ENCODE data around the gene LARP1. TPM values are rescaled to one million over a fixed set of nuclear protein-coding genes. Genes with fewer than 3 reads are reported as not detected.
"Not testable (repeated sequence)": the region's sequence is repeated elsewhere in the genome, so short reads cannot be mapped to it uniquely, and the experiment has no call there.

The LARP1 gene
- total RNA-seq, 6 experiments from 2014 or later: 58.2 to 85.7 (median 73.0) TPM

DNA sequence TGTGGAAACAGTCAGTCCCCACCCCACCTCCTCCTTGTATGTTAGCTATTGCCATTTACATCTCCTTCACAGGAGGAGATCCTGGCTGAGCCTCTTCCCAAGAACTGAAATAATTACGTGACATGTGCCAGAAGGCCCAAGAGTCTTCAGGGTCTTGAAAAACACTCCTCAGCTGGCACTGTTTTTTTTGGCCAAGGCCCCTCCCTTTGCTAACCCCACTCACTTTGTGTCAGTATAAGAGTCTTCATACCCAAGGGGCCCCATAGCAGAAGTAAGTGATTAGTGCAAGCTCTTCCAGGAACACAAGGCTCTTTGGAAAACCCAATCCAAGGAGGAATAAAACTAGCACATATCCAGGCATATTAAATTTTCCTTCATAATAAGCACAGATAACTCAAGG, 5.7 kb upstream of the LARP1 start:
- Histone ChIP-seq H3K9me3 (no peaks in the 10 kb centered on the region), H3K27me3 (no peaks in the 10 kb centered on the region), H3K27ac (no peak overlapping the region), H3K4me1 (peaks cover 0 to 21% (median 8%) of the 10 kb centered on the region in 4 donors), H3K4me3 (no peak overlapping the region), H3K36me3 (no peaks in the 10 kb centered on the region)
- intact Hi-C loops (cut with DNase I): no loop called here
- TF ChIP-seq POLR2A (IDR thresholded peaks at IDR 0.05): no peak
- TF ChIP-seq CTCF (IDR thresholded peaks at IDR 0.05): no peak
- WGBS (ENCODE audit: insufficient coverage, low coverage, low lambda C conversion rate, missing lambda C conversion rate): 80% methylated on average over 1 of the region's 1 CpG
- ATAC-seq (no peak), DNase-seq (no peak)

- H3K27me3 ChIP-seq; H3K9me3 ChIP-seq; ATAC-seq; H3K36me3 ChIP-seq; intact Hi-C loops (cut with DNase I); DNase-seq; H3K27ac ChIP-seq; H3K4me3 ChIP-seq: not testable (repeated sequence)
- peaks cover 0 to 24% (median 8%) of the 10 kb centered on the region in 4 donors for H3K4me1 ChIP-seq
- WGBS (ENCODE audit: insufficient coverage, low coverage, low lambda C conversion rate, missing lambda C conversion rate): 65% methylated on average over 2 of the region's 2 CpGs
Measured at GRCh38 chr5:154750641-154751040, 4.5 kb upstream of the LARP1 start.

DNA sequence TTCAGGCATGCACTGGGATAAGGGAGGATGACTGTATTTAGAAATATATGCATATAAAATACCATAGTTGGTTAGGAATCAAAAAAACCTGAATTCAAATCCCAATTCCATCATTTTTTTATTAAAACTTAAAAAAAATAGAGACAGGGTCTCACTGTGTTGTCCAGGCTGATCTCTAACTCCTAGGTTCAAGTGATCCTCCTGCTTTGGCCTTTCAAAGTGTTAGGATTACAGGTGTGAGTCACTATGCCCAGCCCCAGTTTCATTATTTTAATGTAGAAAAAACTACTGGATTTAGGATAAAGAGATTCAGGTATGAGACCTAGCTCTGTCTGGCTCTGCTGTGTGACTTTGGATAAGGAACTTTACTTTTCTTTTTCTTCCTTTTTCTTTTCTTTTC, 3.3 kb upstream of the LARP1 start:
- intact Hi-C loops (cut with DNase I): no loop called here
- H3K9me3 ChIP-seq: no peaks in the 10 kb centered on the region
- TF ChIP-seq CTCF (IDR thresholded peaks at IDR 0.05): no peak
- TF ChIP-seq POLR2A (IDR thresholded peaks at IDR 0.05): no peak
- no peak overlapping the region for H3K4me3 ChIP-seq
- no peaks in the 10 kb centered on the region for H3K36me3 ChIP-seq
- ATAC-seq (no peak), DNase-seq (no peak)
- no peaks in the 10 kb centered on the region for H3K27me3 ChIP-seq
- H3K27ac ChIP-seq: no peak overlapping the region
- peaks cover 0 to 24% (median 8%) of the 10 kb centered on the region in 4 donors for H3K4me1 ChIP-seq

DNA sequence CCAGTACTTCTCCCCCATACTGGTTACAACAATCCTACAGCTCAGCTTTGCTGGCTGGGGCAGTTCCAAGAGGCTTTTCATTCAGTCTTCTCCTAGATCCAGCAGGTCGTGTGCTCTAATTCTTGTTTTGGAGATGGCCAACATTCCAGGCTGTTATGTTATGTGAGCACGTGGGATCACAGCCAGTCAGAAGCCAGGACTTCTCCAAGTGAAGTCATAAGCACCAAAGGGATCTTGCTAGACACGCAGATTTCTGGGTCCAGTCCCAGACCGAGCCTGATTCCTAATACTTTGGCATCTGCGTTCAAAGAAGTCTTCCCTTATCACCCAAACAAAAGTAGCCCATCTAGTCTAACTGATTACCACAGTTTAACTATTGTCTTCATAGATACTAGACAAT, 1.4 kb upstream of the LARP1 start:
- Histone ChIP-seq H3K4me3 (no peak overlapping the region), H3K9me3 (no peaks in the 10 kb centered on the region), H3K36me3 (no peaks in the 10 kb centered on the region), H3K27me3 (no peaks in the 10 kb centered on the region), H3K27ac (peak overlapping the region in 2 of 3 donors; percentile 93 to 95), H3K4me1 (peaks cover 0 to 33% (median 13%) of the 10 kb centered on the region in 4 donors)
- 52% methylated on average over 4 of the region's 5 CpGs for WGBS (ENCODE audit: insufficient coverage, low coverage, low lambda C conversion rate, missing lambda C conversion rate)
- intact Hi-C loops (cut with DNase I): no loop called here
- no peak for TF ChIP-seq POLR2A (IDR thresholded peaks at IDR 0.05)
- TF ChIP-seq CTCF (IDR thresholded peaks at IDR 0.05): no peak
- DNase-seq: no peak
- ATAC-seq: no peak

DNA sequence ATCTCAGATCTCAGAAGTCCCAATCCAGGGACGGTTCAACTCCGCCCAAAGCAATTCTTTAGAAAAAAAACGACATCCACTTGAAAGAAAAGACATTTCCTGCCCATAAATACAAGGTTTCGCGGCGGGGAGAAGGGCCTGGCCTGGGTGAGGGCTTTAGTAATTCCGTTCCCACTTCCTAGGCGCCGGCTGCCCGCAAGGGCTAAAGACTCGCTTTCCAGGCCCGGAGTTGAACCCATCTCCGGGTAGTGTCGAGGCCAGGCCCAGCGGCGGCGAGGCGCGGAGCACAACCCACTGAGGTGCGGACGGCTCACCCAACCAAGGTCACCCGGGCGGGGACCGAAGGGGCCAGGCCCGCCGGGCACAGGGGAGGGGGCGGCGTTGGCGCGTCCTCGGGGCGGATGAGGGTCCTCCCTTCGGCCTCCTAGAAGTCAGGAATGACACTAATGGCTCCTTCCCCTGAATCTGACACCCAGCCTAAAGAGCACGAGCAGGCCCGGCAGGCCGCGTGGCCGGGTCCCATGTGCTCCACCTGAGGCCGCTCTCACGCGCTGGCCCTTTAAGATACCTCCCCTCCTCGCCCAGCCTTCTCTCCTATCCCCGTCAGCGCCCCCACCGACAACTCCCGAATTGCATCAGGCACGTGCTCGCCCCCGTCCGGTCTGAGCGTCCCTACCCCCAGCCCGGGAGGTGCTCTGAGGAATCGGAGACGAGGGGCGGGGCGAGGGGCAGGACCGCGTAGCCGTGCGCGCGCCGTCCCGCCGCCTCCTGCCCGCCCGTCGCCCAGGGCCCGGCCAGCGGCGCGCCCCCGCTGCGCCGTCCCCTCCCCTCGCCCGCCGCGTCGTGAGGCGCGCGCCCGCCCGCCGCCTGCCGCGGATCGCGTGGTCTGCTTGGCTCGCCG, 467 bp upstream of the LARP1 start:
- H3K27ac ChIP-seq: peak overlapping the region; percentile 93 to 98 (median 95)
- peak; percentile 85 to 94 (median 88) for ATAC-seq
- H3K36me3 ChIP-seq: no peaks in the 10 kb centered on the region
- peak overlapping the region; percentile 87 to 99 (median 92) for H3K4me3 ChIP-seq
- no peaks in the 10 kb centered on the region for H3K27me3 ChIP-seq
- intact Hi-C loops (cut with DNase I): no loop called here
- no peaks in the 10 kb centered on the region for H3K9me3 ChIP-seq
- H3K4me1 ChIP-seq: peaks cover 0 to 42% (median 18%) of the 10 kb centered on the region in 4 donors
- WGBS (ENCODE audit: insufficient coverage, low coverage, low lambda C conversion rate, missing lambda C conversion rate): 7% methylated on average over 33 of the region's 92 CpGs
- TF ChIP-seq CTCF (IDR thresholded peaks at IDR 0.05) (peak; percentile 28 to 47 (median 40)), POLR2A (IDR thresholded peaks at IDR 0.05) (peak; percentile 71)
- peak; percentile 99 to 100 (median 100) for DNase-seq

Data from right lobe of liver (tissue), 6 donors.